ENCODE data around the gene XYLT2. TPM values are rescaled to one million over a fixed set of nuclear protein-coding genes. Genes with fewer than 3 reads are reported as not detected.

Gene XYLT2
- total and polyA plus RNA-seq, 2 of the 8 experiments (the other 6 are each of a cell fraction or from before 2014, with no cell fraction given): 28.0 to 29.9 TPM

DNA sequence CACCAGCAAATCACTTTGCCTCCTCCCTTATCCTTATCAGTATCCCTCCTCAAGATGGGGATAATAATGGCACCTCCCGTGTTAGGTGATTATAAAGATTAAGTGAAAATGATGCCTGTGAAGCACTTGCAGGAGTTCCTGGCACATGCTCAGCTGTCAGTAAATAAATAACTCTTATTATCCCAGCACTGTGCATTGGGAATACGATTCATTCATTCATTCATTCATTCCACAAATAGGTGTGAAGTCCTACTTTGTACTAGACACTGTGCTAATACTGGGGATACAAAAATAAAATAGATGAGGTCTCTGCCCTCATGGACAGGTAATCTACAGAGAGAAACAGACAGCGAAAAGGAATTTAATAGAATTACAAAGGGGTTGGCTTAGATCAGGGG lies 2.0 kb downstream of the XYLT2 start:
- H3K79me2 ChIP-seq (ENCODE audit: control insufficient read depth in 1 of 2, insufficient read depth in 2 of 2, low read length in 2 of 2): peaks cover 0 to 25% of the 10 kb centered on the region in 2 experiments; a peak in 2 of 4 replicates

More for the DNA sequence above, 2.0 kb downstream of the XYLT2 start:
- Histone ChIP-seq H3K18ac (ENCODE audit: extremely low read depth, low read length) (peak overlapping the region; percentile 51; the same call in 1 of the 2 replicates), H3K79me1 (ENCODE audit: low read depth, low read length) (peaks cover 20% of the 10 kb centered on the region), H3K9me3 (ENCODE audit: insufficient read depth in 2 of 2, low read depth in 1 of 2, low read length in 1 of 2) (no peaks in the 10 kb centered on the region), H2BK15ac (ENCODE audit: low read length) (no peak overlapping the region), H2AK5ac (ENCODE audit: low read depth, low read length) (peak overlapping the region; percentile 65; the same call in 1 of the 2 replicates), H2BK20ac (ENCODE audit: low read length) (no peak overlapping the region), H3K27ac (ENCODE audit: low read depth, low read length) (no peak overlapping the region), H3K36me3 (ENCODE audit: control insufficient read depth in 2 of 4, insufficient read depth in 4 of 4, low read length in 3 of 4) (0 out of 8 replicates have a peak, but pooled peaks cover 0 to 4% (median 0%) of the 10 kb centered on the region in 4 experiments), H3K23me2 (ENCODE audit: low read depth, low read length) (peaks cover 17% of the 10 kb centered on the region), H2BK5ac (ENCODE audit: low read depth, low read length) (0 out of 2 replicates have a peak overlapping the region, but pooled peaks have one; percentile 72), H3K4me2 (ENCODE audit: insufficient read depth in 1 of 2, low read depth in 2 of 2, low read length in 2 of 2) (peak overlapping the region; percentile 91 to 95), H3K9ac (replicated peaks in 1 of 4; ENCODE audit: extremely low read depth in 1 of 4, low read depth in 3 of 4, low read length in 3 of 4) (0 out of 7 replicates have a peak overlapping the region, but pooled peaks of 1 of the 4 experiments have one; percentile 30), H3K4me3 (ENCODE audit: extremely low read depth in 1 of 4, insufficient read depth in 2 of 4, low read depth in 3 of 4, low read length in 4 of 4) (peak overlapping the region in 3 of 4 experiments; percentile 81 to 93 (median 93); a peak in 6 of 8 replicates), H4K20me1 (replicated peaks in 1 of 2; ENCODE audit: control insufficient read depth in 1 of 2, insufficient read depth in 2 of 2, low read length in 2 of 2) (peaks cover 2 to 24% of the 10 kb centered on the region in 2 experiments), H2BK12ac (ENCODE audit: low read depth, low read length) (0 out of 2 replicates have a peak overlapping the region, but pooled peaks have one; percentile 55), H2BK120ac (replicated peaks; ENCODE audit: low read depth, low read length) (no peak overlapping the region), H4K91ac (replicated peaks; ENCODE audit: insufficient read length, low read length) (no peak overlapping the region), H4K5ac (ENCODE audit: insufficient read length, low read depth, low read length) (no peak overlapping the region), H3K4ac (replicated peaks; ENCODE audit: insufficient read length, low read depth, low read length) (no peak overlapping the region), H3K27me3 (replicated peaks in 1 of 4; ENCODE audit: control insufficient read depth in 3 of 4, extremely low read depth in 1 of 4, insufficient read depth in 3 of 4, low read length in 3 of 4) (peaks cover 0 to 9% (median 5%) of the 10 kb centered on the region in 4 experiments; a peak in 4 of 7 replicates), H4K8ac (ENCODE audit: extremely low read depth, insufficient read depth, low read length) (no peak overlapping the region), H3K56ac (replicated peaks; ENCODE audit: insufficient read length, low read depth, low read length) (no peak overlapping the region), H3K23ac (ENCODE audit: insufficient read length) (no peak overlapping the region), H3K4me1 (replicated peaks in 1 of 4; ENCODE audit: control insufficient read depth in 3 of 4, insufficient read depth in 4 of 4, low read length in 3 of 4) (peaks cover 4 to 17% (median 11%) of the 10 kb centered on the region in 4 experiments), H2AFZ (ENCODE audit: low read length) (no peak overlapping the region), H3K14ac (ENCODE audit: insufficient read length) (no peak overlapping the region)
- ChIA-PET CTCF (ENCODE audit: partially characterized antibody) (interaction anchor here (1.0 to 4.0 kb wide), 6 partner anchors 12 to 148 kb away, joined by 3 to 58 read pairs (median 4); no protein-coding TSS in a partner anchor), POLR2A (ENCODE audit: partially characterized antibody) (interaction anchor here (0.9 to 12.4 kb wide), 3 partner anchors 14 to 195 kb away, joined by 3 to 135 read pairs (median 3); no protein-coding TSS in a partner anchor)
- DNase-seq (ENCODE audit: low read depth in 1 of 2, low spot score in 2 of 2): no peak
- WGBS, 2 experiments (ENCODE audit: extremely low coverage in 1 of 2, insufficient coverage in 1 of 2, insufficient read length in 1 of 2, insufficient replicate concordance in 2 of 2, low coverage in 1 of 2, low lambda C conversion rate in 2 of 2, missing lambda C conversion rate in 1 of 2): 83% methylated on average over 3 of the region's 3 CpGs; no CpG with 5 or more reads in 1 of the 2 experiments
- FAIRE-seq: no peak
- no peak for TF ChIP-seq MAFK (IDR thresholded peaks at IDR 0.05; ENCODE audit: low read depth, low read length)
- no peak for TF ChIP-seq RBBP5 (IDR thresholded peaks at IDR 0.05; ENCODE audit: borderline replicate concordance, low read depth, low read length)
- TF ChIP-seq RXRA (IDR thresholded peaks at IDR 0.05; ENCODE audit: insufficient read depth, low read depth, low read length): no peak
- no peak for TF ChIP-seq SIRT6 (IDR thresholded peaks at IDR 0.05; ENCODE audit: low read length)
- no peak for TF ChIP-seq SIN3A (conservative IDR thresholded peaks at IDR 0.05 in 1 of 2, IDR thresholded peaks at IDR 0.05 in 1 of 2; ENCODE audit: low read depth in 1 of 2, low read length in 2 of 2)
- TF ChIP-seq CBX8 (IDR thresholded peaks at IDR 0.05; ENCODE audit: borderline replicate concordance, low read depth, low read length): no peak
- no peak for TF ChIP-seq TAF7 (optimal IDR thresholded peaks at IDR 0.05; ENCODE audit: borderline replicate concordance, low read depth, low read length)
